Measurements from ENCODE around the gene CTU2. TPM values are rescaled to one million over a fixed set of nuclear protein-coding genes. Genes with fewer than 3 reads are reported as not detected.

Gene CTU2
- total RNA-seq, 1 experiment from 2014 or later, result 52.4 TPM

- no peak for TF ChIP-seq ATF3 (CRISPR knock-in tag; conservative IDR thresholded peaks at IDR 0.05)
- 0 out of 2 replicates have a peak, but pooled peaks have one; percentile 24 for TF ChIP-seq TCF7 (CRISPR knock-in tag; IDR thresholded peaks at IDR 0.05; ENCODE audit: low read depth)
- no peak for TF ChIP-seq CTCF (IDR thresholded peaks at IDR 0.05)
- TF ChIP-seq CREM (CRISPR knock-in tag; IDR thresholded peaks at IDR 0.05), result peak; percentile 92
- TF ChIP-seq FOXK1 (CRISPR knock-in tag; IDR thresholded peaks at IDR 0.05), result peak; percentile 90
- TF ChIP-seq ZNF232 (CRISPR knock-in tag; IDR thresholded peaks at IDR 0.05), result peak; percentile 81
- no peak for TF ChIP-seq TEAD4 (CRISPR knock-in tag; IDR thresholded peaks at IDR 0.05)
- peak; percentile 69; the same call in 1 of the 2 replicates for TF ChIP-seq SMAD3 (CRISPR knock-in tag; IDR thresholded peaks at IDR 0.05; ENCODE audit: borderline replicate concordance)
- peak; percentile 43; the same call in 1 of the 2 replicates for TF ChIP-seq E2F5 (CRISPR knock-in tag; IDR thresholded peaks at IDR 0.05)
- peak; percentile 100 for TF ChIP-seq SP1 (CRISPR knock-in tag; conservative IDR thresholded peaks at IDR 0.05)
- no peak for TF ChIP-seq ZNF423 (CRISPR knock-in tag; IDR thresholded peaks at IDR 0.05)
- TF ChIP-seq ZSCAN18 (CRISPR knock-in tag; IDR thresholded peaks at IDR 0.05), result no peak
- no peak for TF ChIP-seq ZNF138 (CRISPR knock-in tag; conservative IDR thresholded peaks at IDR 0.05)
- TF ChIP-seq ZBTB43 (CRISPR knock-in tag; IDR thresholded peaks at IDR 0.05), result peak; percentile 44; the same call in 1 of the 2 replicates
Observed at GRCh38 chr16:88662843-88663606, 43.3 kb upstream of the CTU2 start, which contains the start of gene MVD (continued).

GRCh38 chr16:88665148-88665547, 41.2 kb upstream of the CTU2 start:
- Mint-ChIP-seq H3K36me3 (peaks cover 14% of the 10 kb centered on the region), H3K27ac (peak overlapping the region; percentile 80), H3K27me3 (ENCODE audit: low read depth) (no peaks in the 10 kb centered on the region; the same call in 1 of the 2 replicates), H3K4me3 (peak overlapping the region; percentile 21), H3K9me3 (peaks cover 7% of the 10 kb centered on the region), H3K4me1 (peaks cover 17% of the 10 kb centered on the region)
- POLR2A ChIA-PET, result no interaction called here
- no peak for DNase-seq (ENCODE audit: low spot score)
- CTCF ChIA-PET, result interaction anchor here (0.9 to 1.5 kb wide), 2 partner anchors 10 to 20 kb away, joined by 3 to 4 read pairs; no protein-coding TSS in a partner anchor
- no peak for ATAC-seq
- TF ChIP-seq ZNF425 (CRISPR knock-in tag; conservative IDR thresholded peaks at IDR 0.05), result no peak
- no peak for TF ChIP-seq KAT7 (CRISPR knock-in tag; IDR thresholded peaks at IDR 0.05; ENCODE audit: borderline replicate concordance)
- no peak for TF ChIP-seq CTCF (IDR thresholded peaks at IDR 0.05)
- TF ChIP-seq JUN (CRISPR knock-in tag; IDR thresholded peaks at IDR 0.05), result no peak
- TF ChIP-seq HMGXB4 (CRISPR knock-in tag; IDR thresholded peaks at IDR 0.05), result no peak
- no peak for TF ChIP-seq ATF3 (CRISPR knock-in tag; conservative IDR thresholded peaks at IDR 0.05)
- TF ChIP-seq CDX4 (CRISPR knock-in tag; IDR thresholded peaks at IDR 0.05; ENCODE audit: borderline replicate concordance), result no peak
- no peak for TF ChIP-seq GABPB1 (CRISPR knock-in tag; IDR thresholded peaks at IDR 0.05)
- no peak for TF ChIP-seq ESRRA (CRISPR knock-in tag; IDR thresholded peaks at IDR 0.05; ENCODE audit: borderline replicate concordance)
